Stomach (tissue), 9 donors: ENCODE data around the gene BPNT1. TPM values are rescaled to one million over a fixed set of nuclear protein-coding genes. Genes with fewer than 3 reads are reported as not detected.
A peak's percentile ranks its signal among the peaks of the same experiment; 100 is the strongest.

ENCODE experiments used
- DNase-seq, 2 donors: peaks; one replicate each; pipeline versions ENCODE4 v3.0.0 to v3.0.0-alpha.2; 2013 to 2019
- H3K27ac ChIP-seq, 5 donors: fragments of 200-600 bp in 4 of 5; sonication (generic) in 4 of 5; one replicate each; pipeline ENCODE4 v1.5.1; 2013 to 2019; ENCODE audit warnings: mild to moderate bottlenecking in 1 of 5, moderate library complexity in 1 of 5
- H3K27me3 ChIP-seq, 3 donors: fragments of 200-600 bp; sonication (generic); one replicate each; pipeline ENCODE4 v1.5.1; 2017 to 2019; ENCODE audit warnings: mixed run types in 1 of 3
- H3K36me3 ChIP-seq, 4 donors: fragments of 200-600 bp; sonication (generic); 1 replicate in 3 of 4; 2 replicates in 1 of 4; pipeline ENCODE4 v1.5.1; 2016 to 2019
- H3K4me1 ChIP-seq, 4 donors: fragments of 200-600 bp; sonication (generic); one replicate each; pipeline ENCODE4 v1.5.1; 2016 to 2019
- H3K4me3 ChIP-seq, 4 donors: fragments of 200-600 bp; sonication (generic) in 3 of 4; one replicate each; pipeline ENCODE4 v1.5.1; 2016 to 2019; ENCODE audit warnings: mild to moderate bottlenecking in 1 of 4
- H3K9me3 ChIP-seq, 4 donors: fragments of 200-600 bp; sonication (generic); one replicate each; pipeline ENCODE4 v1.5.1; 2016 to 2019
- EP300 ChIP-seq: sonication (generic); formaldehyde crosslinking; IDR thresholded peaks from one replicate; pipeline ENCODE4 v1.6.1; 2017; ENCODE audit warnings: antibody characterized with exemption
- POLR2A ChIP-seq, 4 donors: fragments of 450-650 bp; IDR thresholded peaks; one replicate each; pipeline ENCODE4 v1.6.1; 2016; ENCODE audit warnings: antibody characterized with exemption in 4 of 4, control low read depth in 2 of 4, mild to moderate bottlenecking in 1 of 4, moderate library complexity in 1 of 4
- POLR2AphosphoS5 ChIP-seq, 3 donors: sonication (generic); formaldehyde crosslinking; IDR thresholded peaks; one replicate each; pipeline ENCODE4 v1.6.1; 2016; ENCODE audit warnings: antibody characterized with exemption in 3 of 3
- WGBS, 5 donors: extraction: QIAGEN DNeasy Blood & Tissue Kit in 3 of 5; methylation state at CpG; one replicate each; pipeline versions ENCODE4 v1.1.5 to v1.1.7; 2013 to 2018; 5-methylcytosine and 5-hydroxymethylcytosine counted together
- intact Hi-C: fragments of 100-400 bp; cut with DNase I; formaldehyde crosslinking; loops from one replicate; pipeline ENCODE4 v1.15.1; 2023; ENCODE audit warnings: low total_unique reads
- polyA plus RNA-seq, 3 donors: library from polyadenylated mRNA; stranded (reverse); fragments of 200-250 nt; gene quantifications; one replicate each; pipeline ENCODE4 v1.2.3, GENCODE V29; 2013
- total RNA-seq, 5 donors: library from RNA; depleted of rRNA; stranded (reverse); fragments of >200 nt; gene quantifications; one replicate each; pipeline versions ENCODE4 v1.1.0 to v1.2.3, GENCODE V29; 2014 to 2016
- TF ChIP-seq, protein P1 (sequence below), 7 experiments: fragments of 450-650 bp in 4 of 7; fragments of 200-600 bp in 3 of 7; sonication (generic) in 3 of 7; IDR thresholded peaks; one replicate each; pipeline ENCODE4 v1.5.1; 2016 to 2019; ENCODE audit warnings: antibody characterized with exemption in 7 of 7, control low read depth in 2 of 7, mild to moderate bottlenecking in 1 of 7
- donor health status: healthy with polysubstance abuse.
- donor health status: Bipolar disorder and iron deficiency.
- donor health status: healthy.

Gene BPNT1
- total and polyA plus RNA-seq, 8 donors = 7.0 to 28.0 (median 19.8) TPM

GRCh38 chr1:220062629-220063028 lies 27.0 kb downstream of the BPNT1 start:
- TF ChIP-seq POLR2A (IDR thresholded peaks at IDR 0.05) (no peak), POLR2AphosphoS5 (IDR thresholded peaks at IDR 0.05) (no peak), EP300 (no peak)
- TF ChIP-seq, protein P1, sequence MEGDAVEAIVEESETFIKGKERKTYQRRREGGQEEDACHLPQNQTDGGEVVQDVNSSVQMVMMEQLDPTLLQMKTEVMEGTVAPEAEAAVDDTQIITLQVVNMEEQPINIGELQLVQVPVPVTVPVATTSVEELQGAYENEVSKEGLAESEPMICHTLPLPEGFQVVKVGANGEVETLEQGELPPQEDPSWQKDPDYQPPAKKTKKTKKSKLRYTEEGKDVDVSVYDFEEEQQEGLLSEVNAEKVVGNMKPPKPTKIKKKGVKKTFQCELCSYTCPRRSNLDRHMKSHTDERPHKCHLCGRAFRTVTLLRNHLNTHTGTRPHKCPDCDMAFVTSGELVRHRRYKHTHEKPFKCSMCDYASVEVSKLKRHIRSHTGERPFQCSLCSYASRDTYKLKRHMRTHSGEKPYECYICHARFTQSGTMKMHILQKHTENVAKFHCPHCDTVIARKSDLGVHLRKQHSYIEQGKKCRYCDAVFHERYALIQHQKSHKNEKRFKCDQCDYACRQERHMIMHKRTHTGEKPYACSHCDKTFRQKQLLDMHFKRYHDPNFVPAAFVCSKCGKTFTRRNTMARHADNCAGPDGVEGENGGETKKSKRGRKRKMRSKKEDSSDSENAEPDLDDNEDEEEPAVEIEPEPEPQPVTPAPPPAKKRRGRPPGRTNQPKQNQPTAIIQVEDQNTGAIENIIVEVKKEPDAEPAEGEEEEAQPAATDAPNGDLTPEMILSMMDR (IDR thresholded peaks at IDR 0.05) = no peak
- Histone ChIP-seq H3K9me3 (no peaks in the 10 kb centered on the region), H3K27ac (no peak overlapping the region), H3K4me1 (no peaks in the 10 kb centered on the region), H3K36me3 (peaks cover 13 to 96% (median 93%) of the 10 kb centered on the region in 4 donors), H3K4me3 (no peak overlapping the region), H3K27me3 (no peaks in the 10 kb centered on the region)
- intact Hi-C loops = no loop called here
- DNase-seq = no peak
- 93 to 98% (median 97%) methylated on average over 6 of the region's 6 CpGs for WGBS, 5 donors

- Histone ChIP-seq H3K4me3 (no peak overlapping the region), H3K27me3 (no peaks in the 10 kb centered on the region), H3K4me1 (no peaks in the 10 kb centered on the region), H3K36me3 (peaks cover 13 to 94% (median 90%) of the 10 kb centered on the region in 4 donors), H3K27ac (no peak overlapping the region), H3K9me3 (no peaks in the 10 kb centered on the region)
- TF ChIP-seq POLR2A (IDR thresholded peaks at IDR 0.05) (no peak), EP300 (no peak), POLR2AphosphoS5 (IDR thresholded peaks at IDR 0.05) (no peak)
- TF ChIP-seq, protein P1 (IDR thresholded peaks at IDR 0.05) = no peak
- WGBS, 5 donors = 94 to 97% (median 96%) methylated on average over 3 of the region's 3 CpGs
- no peak for DNase-seq
- intact Hi-C loops = no loop called here
These were observed 28.7 kb downstream of the BPNT1 start for GRCh38 chr1:220060876-220061275.

DNA sequence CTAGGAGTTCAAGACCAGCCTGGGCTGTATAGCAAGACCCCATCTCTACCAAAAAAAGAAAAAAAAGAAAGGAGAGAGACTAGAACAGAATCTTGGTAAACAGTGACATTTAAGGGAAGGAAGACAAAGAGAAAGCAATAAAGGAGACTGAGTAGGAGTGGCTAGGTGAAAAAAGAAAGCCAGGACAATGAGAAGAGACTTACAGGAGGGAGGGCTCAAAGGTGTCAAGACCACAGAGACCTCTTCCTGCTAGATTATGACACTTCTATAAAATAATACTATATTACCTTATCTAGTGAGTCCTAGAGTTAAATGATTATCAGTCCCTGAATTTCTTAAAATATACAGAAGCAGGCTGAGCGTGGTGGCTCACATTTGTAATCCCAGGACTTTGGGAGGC lies 33.2 kb downstream of the BPNT1 start:
- DNase-seq = no peak
- Histone ChIP-seq H3K4me1 (no peaks in the 10 kb centered on the region), H3K9me3 (no peaks in the 10 kb centered on the region), H3K27me3 (no peaks in the 10 kb centered on the region), H3K27ac (no peak overlapping the region), H3K36me3 (peaks cover 0 to 57% (median 51%) of the 10 kb centered on the region in 4 donors), H3K4me3 (no peak overlapping the region)
- intact Hi-C loops = no loop called here
- no peak for TF ChIP-seq POLR2AphosphoS5 (IDR thresholded peaks at IDR 0.05)
- TF ChIP-seq, protein P1 (IDR thresholded peaks at IDR 0.05) = no peak
- WGBS, 5 donors = 83 to 100% (median 94%) methylated on average over 1 of the region's 1 CpG

DNA sequence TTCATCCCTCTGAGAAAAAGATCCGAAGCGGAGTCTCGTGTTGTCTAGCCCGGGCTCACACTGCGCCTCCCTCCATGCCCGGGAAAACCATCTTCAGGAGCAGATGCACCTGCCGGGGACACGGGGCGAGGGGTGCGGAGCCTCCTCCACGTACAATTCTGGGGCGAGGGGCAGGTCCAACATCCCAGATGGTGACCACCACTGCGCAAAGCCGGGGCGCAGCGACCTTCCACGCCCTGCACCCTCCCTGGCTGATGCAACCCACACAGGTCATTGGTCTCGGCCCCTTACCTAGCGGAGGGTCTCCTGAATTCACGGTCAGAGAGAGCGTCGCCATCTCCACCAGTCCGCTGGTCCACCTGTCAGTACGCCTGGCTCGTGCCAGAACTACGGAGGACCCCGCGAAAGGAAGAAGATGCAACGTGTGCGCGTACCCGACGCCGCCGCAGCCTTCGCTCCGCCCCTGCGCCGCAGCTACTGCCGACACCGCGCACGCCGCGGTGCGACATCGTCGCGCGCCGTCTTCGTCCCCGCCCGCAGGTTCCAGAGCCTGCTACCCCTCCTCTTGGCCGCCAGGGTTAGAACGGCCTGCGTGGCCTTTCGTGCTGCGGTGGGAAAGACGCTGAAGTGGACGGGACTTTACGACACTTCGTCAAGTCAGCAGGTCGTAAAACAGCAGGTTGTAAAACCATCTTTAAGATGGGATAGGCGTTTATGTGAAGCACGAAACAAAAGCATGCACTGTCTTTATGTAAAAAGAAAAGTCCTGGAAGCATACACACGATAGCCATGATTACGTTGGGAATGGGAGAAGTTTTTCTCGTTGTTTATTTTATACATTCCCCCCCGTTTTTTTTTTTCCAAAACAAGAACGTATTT lies 43.3 kb downstream of the BPNT1 start, which contains the start of gene EPRS1:
Gene EPRS1 (minus strand): TSS at position 454 of the 879 bp plus-strand sequence. CDS start 117 bp downstream, at position 337.
- DNase-seq = peak; percentile 94 to 99
- WGBS, 5 donors = 0% methylated on average over 37 to 71 of the region's 71 CpGs
- TF ChIP-seq, protein P1 (IDR thresholded peaks at IDR 0.05) = peak in 5 of 7 experiments; percentile 75 to 92 (median 86)
- TF ChIP-seq POLR2AphosphoS5 (IDR thresholded peaks at IDR 0.05) = peak; percentile 90 to 99 (median 97)
- TF ChIP-seq POLR2A (IDR thresholded peaks at IDR 0.05) = peak in 1 of 4 donors; percentile 9
- TF ChIP-seq EP300 = no peak
- no peaks in the 10 kb centered on the region for H3K27me3 ChIP-seq
- H3K4me3 ChIP-seq = peak within 1 kb of the TSS; percentile 79 to 90 (median 88)
- H3K36me3 ChIP-seq = peaks cover 0 to 11% (median 7%) of the 10 kb centered on the region in 4 donors
- intact Hi-C loops = loop anchor here (5.0 kb wide), 1 partner anchor 41 kb away; the partner anchor contains the start of gene BPNT1
- no peaks in the 10 kb centered on the region for H3K9me3 ChIP-seq
- peak within 1 kb of the TSS; percentile 86 to 93 (median 89) for H3K27ac ChIP-seq
- H3K4me1 ChIP-seq = peaks cover 0 to 34% (median 25%) of the 10 kb centered on the region in 4 donors
